Measurements from ENCODE around the gene PRKACB. TPM values are rescaled to one million over a fixed set of nuclear protein-coding genes. Genes with fewer than 3 reads are reported as not detected.

PRKACB gene
- total RNA-seq, 1 donor from 2014 or later = 18.7 TPM

- no peak overlapping the region for H3K4me3 ChIP-seq
Measured at GRCh38 chr1:84152649-84153056, 8.6 kb downstream of the PRKACB start.

DNA sequence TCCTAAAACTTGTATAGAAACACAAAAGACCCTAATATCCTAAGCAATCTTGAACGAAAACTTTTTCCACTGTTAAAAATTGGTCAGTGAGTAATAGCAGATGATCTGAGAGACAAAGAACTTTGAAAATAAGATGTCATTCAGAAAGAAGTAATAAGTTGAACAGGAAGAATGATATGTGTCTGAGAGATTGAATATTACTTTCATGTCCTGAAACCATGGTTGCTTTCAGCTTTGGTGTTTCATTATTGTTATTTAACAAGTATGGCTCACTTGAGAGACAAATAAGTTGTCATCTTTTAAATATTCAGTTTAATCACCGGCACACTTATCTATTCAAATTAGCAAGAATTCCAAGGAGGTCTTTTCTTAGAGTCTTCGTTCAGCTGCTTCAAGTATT lies 11.4 kb downstream of the PRKACB start:
- Histone ChIP-seq H3K4me1 (no peaks in the 10 kb centered on the region), H3K27ac (no peak overlapping the region), H3K27me3 (no peaks in the 10 kb centered on the region), H3K4me3 (no peak overlapping the region), H3K9me3 (no peaks in the 10 kb centered on the region), H3K36me3 (no peaks in the 10 kb centered on the region)
- intact Hi-C loops (cut with DNase I) = no loop called here
- TF ChIP-seq POLR2A (IDR thresholded peaks at IDR 0.05) = no peak
- TF ChIP-seq, protein P1, sequence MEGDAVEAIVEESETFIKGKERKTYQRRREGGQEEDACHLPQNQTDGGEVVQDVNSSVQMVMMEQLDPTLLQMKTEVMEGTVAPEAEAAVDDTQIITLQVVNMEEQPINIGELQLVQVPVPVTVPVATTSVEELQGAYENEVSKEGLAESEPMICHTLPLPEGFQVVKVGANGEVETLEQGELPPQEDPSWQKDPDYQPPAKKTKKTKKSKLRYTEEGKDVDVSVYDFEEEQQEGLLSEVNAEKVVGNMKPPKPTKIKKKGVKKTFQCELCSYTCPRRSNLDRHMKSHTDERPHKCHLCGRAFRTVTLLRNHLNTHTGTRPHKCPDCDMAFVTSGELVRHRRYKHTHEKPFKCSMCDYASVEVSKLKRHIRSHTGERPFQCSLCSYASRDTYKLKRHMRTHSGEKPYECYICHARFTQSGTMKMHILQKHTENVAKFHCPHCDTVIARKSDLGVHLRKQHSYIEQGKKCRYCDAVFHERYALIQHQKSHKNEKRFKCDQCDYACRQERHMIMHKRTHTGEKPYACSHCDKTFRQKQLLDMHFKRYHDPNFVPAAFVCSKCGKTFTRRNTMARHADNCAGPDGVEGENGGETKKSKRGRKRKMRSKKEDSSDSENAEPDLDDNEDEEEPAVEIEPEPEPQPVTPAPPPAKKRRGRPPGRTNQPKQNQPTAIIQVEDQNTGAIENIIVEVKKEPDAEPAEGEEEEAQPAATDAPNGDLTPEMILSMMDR (IDR thresholded peaks at IDR 0.05) = no peak
- TF ChIP-seq POLR2AphosphoS5 (IDR thresholded peaks at IDR 0.05; ENCODE audit: insufficient read depth in 1 of 2, low read depth in 1 of 2) = no peak
- no peak for DNase-seq (ENCODE audit: extremely low spot score in 2 of 2)

More at GRCh38 chr1:84152649-84153056, 8.6 kb downstream of the PRKACB start:
- H3K36me3 ChIP-seq = no peaks in the 10 kb centered on the region
- DNase-seq (ENCODE audit: extremely low spot score in 2 of 2) = no peak
- TF ChIP-seq POLR2A (IDR thresholded peaks at IDR 0.05) (no peak), POLR2AphosphoS5 (IDR thresholded peaks at IDR 0.05; ENCODE audit: insufficient read depth in 1 of 2, low read depth in 1 of 2) (no peak)
- TF ChIP-seq, protein P1 (IDR thresholded peaks at IDR 0.05) = no peak
- H3K9me3 ChIP-seq = no peaks in the 10 kb centered on the region
- intact Hi-C loops (cut with DNase I) = no loop called here
- H3K4me1 ChIP-seq = no peaks in the 10 kb centered on the region
- H3K27ac ChIP-seq = no peak overlapping the region
- no peaks in the 10 kb centered on the region for H3K27me3 ChIP-seq

- Histone ChIP-seq H3K27me3 (no peaks in the 10 kb centered on the region), H3K9me3 (no peaks in the 10 kb centered on the region), H3K4me3 (no peak overlapping the region), H3K4me1 (no peaks in the 10 kb centered on the region), H3K36me3 (no peaks in the 10 kb centered on the region), H3K27ac (no peak overlapping the region)
- TF ChIP-seq, protein P1 (IDR thresholded peaks at IDR 0.05) = no peak
- no peak for TF ChIP-seq POLR2AphosphoS5 (IDR thresholded peaks at IDR 0.05; ENCODE audit: insufficient read depth in 1 of 2, low read depth in 1 of 2)
- no peak for TF ChIP-seq POLR2A (IDR thresholded peaks at IDR 0.05)
- intact Hi-C loops (cut with DNase I) = no loop called here
- no peak for DNase-seq (ENCODE audit: extremely low spot score in 2 of 2)
Measured at GRCh38 chr1:84156210-84156621, 12.1 kb downstream of the PRKACB start.

GRCh38 chr1:84159533-84160240 lies 15.6 kb downstream of the PRKACB start:
- Histone ChIP-seq H3K27me3 (no peaks in the 10 kb centered on the region), H3K4me1 (peaks cover 10% of the 10 kb centered on the region), H3K27ac (no peak overlapping the region), H3K9me3 (no peaks in the 10 kb centered on the region), H3K4me3 (no peak overlapping the region), H3K36me3 (no peaks in the 10 kb centered on the region)
- TF ChIP-seq, protein P1 (IDR thresholded peaks at IDR 0.05) = no peak
- no peak for TF ChIP-seq POLR2AphosphoS5 (IDR thresholded peaks at IDR 0.05; ENCODE audit: insufficient read depth in 1 of 2, low read depth in 1 of 2)
- TF ChIP-seq POLR2A (IDR thresholded peaks at IDR 0.05) = no peak
- DNase-seq (ENCODE audit: extremely low spot score in 2 of 2) = no peak
- intact Hi-C loops (cut with DNase I) = no loop called here

DNA sequence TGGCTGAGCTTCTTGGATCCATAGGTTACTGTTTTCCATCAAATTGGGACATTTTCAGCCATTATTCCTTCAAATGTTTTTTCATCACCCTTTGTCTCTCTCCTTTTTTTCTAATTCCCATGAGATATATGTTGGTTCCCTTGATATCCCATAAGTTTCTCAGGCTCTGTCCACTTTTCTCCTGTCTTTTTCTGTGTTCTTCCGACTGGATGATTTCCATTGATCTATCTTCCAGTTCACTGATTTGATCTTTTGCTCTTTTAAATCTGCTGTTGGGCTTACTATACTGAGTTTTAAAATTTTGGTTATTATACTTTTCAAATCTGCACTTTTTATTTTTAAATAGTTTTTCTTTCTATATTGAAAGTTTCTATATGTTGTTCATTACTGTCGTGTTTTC lies 18.2 kb downstream of the PRKACB start:
- no peak for DNase-seq (ENCODE audit: extremely low spot score in 2 of 2)
- H3K36me3 ChIP-seq = no peaks in the 10 kb centered on the region
- no peaks in the 10 kb centered on the region for H3K27me3 ChIP-seq
- TF ChIP-seq, protein P1 (IDR thresholded peaks at IDR 0.05) = no peak
- TF ChIP-seq POLR2A (IDR thresholded peaks at IDR 0.05) (no peak), POLR2AphosphoS5 (IDR thresholded peaks at IDR 0.05; ENCODE audit: insufficient read depth in 1 of 2, low read depth in 1 of 2) (no peak)
- H3K27ac ChIP-seq = no peak overlapping the region
- intact Hi-C loops (cut with DNase I) = no loop called here
- H3K4me1 ChIP-seq = peaks cover 15% of the 10 kb centered on the region
- no peaks in the 10 kb centered on the region for H3K9me3 ChIP-seq
- no peak overlapping the region for H3K4me3 ChIP-seq
